G401 (cell line): ENCODE results near the gene RASGEF1C. TPM values are rescaled to one million over a fixed set of nuclear protein-coding genes. Genes with fewer than 3 reads are reported as not detected.

ENCODE experiments used
- DNase-seq: peaks from one replicate; pipeline ENCODE4 v3.0.0-alpha.2; 2015; ENCODE audit warnings: low spot score
- in situ Hi-C: cut with HindIII; loops from 2 replicates; pipeline ENCODE4 v1.10.0; 2016; ENCODE audit warnings: low sequenced_read_pairs, mixed read lengths
- total RNA-seq: library from RNA; depleted of rRNA; stranded (reverse); fragments of >200 nt; shearing (Covaris generic); gene quantifications from 2 replicates; pipeline ENCODE4 v1.2.3, GENCODE V29; 2014

RASGEF1C gene
- total RNA-seq, 1 experiment from 2014 or later, result not detected

DNA sequence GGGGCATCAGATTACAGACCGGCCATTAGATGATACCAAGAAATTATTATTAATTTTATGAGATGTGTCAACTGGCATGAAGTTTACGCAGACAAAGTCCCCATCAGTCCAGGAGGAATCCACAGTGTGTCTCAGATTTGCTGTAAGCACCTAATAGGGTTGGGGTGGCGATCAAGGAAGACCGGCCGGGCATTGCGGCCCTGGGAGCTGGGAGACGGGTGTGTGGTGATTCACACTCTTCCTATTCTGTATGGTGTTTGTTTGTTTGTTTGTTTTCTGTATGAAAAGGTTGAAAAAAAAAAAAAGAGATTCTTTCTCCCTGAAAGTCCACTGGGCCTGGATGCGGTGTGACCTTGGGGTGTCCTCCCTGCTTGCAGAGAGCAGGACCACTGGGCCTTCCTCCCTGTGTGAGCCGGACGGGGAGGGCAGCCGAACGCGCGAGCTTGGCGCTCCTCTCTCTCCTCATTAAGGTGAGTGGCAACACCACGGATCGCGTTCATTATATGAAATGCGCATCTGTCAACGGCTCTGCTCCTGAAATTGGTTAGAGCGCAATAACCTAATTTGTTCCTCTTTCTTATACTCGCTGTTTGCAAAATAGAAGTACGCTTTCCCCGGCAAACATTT, 15.1 kb downstream of the RASGEF1C start:
- no peak for DNase-seq

DNA sequence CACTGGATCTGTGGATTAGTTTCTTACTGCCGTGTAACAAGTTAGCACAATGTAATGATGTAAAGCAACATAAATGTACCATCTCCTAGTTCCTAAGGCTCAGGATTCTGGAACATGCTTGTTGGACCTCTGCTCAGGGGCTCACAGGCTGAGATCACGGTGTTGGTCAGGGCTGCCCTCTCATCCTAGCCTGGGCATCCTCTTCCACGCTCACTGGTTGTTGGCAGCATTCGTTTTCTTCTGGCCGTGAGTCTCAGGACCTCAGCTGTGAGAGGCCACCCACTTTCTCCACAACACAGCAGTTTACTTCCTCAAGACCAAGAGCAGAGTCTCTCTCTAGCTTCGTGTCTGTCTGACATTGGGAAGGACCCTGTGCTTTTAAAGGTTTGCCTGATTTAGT, 17.3 kb downstream of the RASGEF1C start:
- in situ Hi-C loops, result no loop called here
- no peak for DNase-seq

More for the DNA sequence above, 15.1 kb downstream of the RASGEF1C start:
- in situ Hi-C loops, result no loop called here

DNA sequence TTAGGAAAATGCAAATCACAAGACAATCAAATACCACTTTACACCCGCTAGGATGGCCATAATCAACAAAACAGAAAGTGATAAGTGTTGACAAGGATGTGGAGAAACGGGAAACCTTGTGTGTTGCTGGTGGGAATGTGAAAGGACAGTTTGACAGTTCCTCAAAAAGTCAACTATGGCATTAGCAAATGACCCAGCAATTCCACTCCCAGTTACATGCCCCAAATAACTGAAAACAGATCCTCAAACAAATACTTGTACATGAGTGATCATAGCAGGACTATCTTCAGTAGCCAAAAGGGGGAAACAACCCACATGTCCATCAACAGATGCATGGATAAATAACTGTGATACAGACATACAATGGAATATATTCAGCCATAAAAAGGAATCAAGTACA, 21.2 kb downstream of the RASGEF1C start:
- in situ Hi-C loops, result no loop called here
- DNase-seq, result no peak

DNA sequence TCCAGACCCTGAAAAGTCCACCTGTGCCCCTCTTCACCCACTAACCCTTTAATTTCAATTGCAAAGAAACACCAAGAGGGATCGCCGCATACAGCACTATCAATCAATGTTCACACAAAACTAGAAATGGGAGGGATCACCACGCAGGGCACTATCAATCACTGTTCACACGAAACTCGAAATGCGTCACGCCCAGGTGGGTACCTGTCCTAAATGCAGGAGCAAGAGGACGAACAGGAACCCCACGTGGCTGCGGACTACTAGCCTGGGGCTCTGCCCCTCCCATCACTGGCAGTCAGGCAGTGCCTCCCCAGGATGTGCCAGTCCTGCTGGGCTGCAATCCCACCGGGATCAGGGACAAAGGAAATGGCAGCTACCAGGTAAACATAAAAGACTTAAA, 28.2 kb downstream of the RASGEF1C start:
- in situ Hi-C loops, result no loop called here
- no peak for DNase-seq

DNA sequence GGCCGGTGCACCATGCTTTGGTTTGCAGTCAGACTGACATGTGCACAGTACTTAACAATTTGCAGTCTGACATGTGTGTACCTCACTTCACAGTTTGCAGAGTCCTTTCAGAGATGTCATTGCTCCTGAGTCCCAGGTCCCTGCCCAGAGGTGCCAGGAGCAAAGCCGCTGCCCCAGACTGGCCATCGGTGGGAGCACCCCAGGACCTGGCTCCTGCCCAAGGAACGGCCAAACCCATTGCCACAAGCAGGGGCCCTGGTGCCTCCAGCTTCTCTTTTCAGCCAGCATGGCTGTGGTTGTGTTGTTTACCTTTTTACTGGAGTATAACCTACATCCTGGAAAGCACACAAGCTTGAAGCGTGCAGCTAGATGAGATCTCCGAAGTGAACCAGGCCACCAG, 28.6 kb downstream of the RASGEF1C start:
- in situ Hi-C loops, result no loop called here
- DNase-seq, result peak; percentile 42

DNA sequence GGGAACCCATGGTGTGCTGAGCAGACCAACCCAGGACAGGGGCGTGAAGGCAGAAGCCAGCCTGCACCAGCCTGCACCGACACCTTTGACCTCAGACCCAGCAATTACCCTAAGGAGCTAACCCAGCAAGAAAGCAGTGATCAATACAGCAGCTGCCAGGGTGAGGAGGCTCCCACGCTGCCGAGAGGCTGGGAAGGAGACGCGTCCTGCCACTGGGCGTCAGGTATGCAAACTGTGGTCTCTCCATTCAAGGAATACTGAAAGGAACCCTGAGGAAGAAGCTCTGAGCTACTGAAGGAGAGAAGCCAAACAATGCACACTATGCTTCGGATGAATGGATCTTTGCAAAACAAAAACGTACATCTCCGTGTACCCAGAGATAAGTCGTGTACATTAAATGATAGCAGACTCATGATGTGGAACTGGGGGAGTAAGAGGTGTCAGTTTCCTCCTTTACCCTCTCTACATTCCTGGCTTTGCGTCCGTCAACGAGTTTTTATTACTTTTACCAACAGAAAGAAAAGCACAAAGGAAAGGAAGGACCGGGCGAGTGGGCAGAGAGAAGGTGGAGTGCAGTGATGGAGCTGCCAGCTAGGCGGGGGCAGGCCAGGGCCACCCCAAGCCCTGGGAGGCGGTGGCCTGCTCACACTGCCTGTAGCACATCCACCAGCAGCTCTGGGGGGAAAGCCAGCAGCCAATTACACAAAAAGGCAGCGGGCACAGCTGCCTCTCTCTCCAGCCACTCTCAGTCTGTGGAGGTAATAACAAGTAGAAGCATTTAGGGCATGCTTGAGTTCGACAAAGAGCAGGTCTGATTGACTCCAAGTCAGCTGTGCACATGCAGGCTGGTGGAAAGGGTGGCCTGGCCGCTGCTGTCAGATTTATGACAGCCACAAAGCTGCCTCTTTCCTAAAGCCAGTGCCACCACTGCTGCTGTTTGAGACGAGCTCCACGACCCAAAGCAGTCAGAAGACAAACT, 29.3 kb downstream of the RASGEF1C start:
- peak; percentile 59 for DNase-seq
- in situ Hi-C loops, result no loop called here

DNA sequence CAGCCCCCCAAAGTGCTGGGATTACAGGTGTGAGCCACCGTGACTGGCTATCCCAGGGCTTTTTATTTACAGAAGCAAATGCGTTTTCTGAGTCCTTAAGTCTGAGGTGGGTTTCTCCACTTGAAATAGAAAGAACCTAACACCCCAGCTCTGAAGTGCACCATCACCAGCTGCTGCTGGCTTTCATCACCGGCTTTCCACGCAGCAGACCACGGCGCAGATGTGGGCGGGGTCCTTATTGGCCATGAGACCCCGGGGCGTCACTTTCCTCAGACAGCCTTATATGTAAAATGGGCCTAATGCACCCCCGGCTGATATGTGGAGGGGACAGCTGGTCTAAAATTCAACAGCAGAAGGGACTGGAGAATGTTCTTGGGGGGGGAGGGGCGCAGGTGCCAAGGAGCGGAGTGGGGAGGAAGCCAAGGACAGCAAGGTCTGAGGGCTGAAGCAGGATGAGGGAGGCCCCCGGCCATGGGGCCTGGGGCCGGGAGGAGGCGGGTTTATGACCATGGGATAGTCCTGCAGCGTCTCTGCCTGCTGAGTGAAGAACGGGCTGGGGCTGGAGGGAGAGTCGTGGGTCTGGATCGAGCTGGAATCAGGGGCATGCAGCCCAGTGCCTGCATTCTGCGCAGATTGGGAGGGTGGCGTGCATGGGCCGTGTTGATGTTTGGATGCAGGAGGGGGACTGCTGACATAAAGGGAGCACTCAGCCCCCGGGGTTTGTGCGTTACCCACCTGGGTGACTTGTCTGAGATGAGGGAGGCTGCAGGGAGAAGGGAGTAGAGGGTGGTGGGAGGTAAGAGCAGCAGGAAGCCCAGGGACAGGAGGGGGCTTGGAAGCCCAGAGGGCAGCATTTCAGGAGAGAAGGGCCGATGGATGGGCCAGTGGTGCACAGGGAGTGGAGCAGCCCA, 30.2 kb downstream of the RASGEF1C start:
- in situ Hi-C loops, result no loop called here
- peak; percentile 87 for DNase-seq

DNA sequence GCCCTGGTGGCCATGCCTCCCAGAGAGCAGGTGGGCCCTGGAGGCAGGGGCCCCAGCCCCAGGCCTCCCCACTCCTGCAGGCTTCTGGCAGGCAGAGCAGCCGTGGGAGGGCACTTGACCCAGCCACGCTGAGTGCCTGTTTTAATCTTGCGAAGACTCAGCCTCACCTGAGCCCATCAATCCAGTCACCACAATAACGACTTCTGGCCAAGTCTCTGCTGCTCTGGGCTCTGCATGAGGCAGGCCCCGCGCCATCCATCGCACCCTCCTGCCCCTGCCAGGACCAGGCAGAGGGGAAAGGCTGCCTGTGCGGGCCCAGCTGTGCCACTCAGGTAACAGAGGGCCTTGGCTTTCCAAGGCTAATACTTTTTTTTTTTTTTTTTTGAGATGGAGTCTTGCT, 32.8 kb downstream of the RASGEF1C start:
- DNase-seq, result no peak
- in situ Hi-C loops, result no loop called here

DNA sequence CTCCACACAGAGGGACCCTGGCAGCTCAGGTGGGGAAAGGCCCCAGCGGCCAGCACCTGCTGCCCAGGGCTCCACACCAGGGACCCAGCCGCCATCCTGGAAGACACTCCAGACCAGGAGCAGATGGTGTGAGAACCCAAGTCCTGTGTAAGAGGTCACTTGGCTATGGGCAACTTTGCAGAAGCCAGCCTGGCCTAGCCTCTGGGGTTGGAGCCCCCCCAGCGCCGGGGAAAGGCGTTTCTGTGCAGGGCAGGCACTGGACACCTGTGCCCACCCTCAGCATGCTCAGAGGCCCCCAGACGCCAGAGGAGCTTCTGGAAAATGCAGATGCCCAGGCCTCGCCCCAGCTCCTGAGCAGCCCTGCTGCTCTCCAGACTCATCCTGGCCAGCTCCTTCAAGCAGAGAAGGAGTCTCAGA, 34.0 kb downstream of the RASGEF1C start:
- no peak for DNase-seq
- in situ Hi-C loops, result no loop called here

DNA sequence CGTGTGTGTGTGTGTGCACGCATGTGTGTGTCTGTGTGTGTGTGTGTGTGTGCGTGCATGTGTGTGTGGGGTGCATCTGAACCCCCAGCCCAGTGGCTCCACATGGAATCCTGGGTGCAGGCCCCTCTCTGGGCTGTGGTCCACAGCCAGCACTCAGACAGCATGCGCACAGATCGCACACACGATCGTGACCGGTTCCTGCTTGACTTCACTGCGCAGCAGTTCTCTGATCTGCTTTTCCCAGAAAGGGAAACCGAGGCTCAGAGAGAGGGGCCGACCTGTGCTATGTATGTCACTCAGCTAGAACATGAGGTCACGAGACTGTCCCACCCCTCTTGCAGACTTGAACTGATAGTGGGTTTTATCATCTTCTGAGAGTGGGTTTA, 34.4 kb downstream of the RASGEF1C start:
- in situ Hi-C loops, result no loop called here
- no peak for DNase-seq

DNA sequence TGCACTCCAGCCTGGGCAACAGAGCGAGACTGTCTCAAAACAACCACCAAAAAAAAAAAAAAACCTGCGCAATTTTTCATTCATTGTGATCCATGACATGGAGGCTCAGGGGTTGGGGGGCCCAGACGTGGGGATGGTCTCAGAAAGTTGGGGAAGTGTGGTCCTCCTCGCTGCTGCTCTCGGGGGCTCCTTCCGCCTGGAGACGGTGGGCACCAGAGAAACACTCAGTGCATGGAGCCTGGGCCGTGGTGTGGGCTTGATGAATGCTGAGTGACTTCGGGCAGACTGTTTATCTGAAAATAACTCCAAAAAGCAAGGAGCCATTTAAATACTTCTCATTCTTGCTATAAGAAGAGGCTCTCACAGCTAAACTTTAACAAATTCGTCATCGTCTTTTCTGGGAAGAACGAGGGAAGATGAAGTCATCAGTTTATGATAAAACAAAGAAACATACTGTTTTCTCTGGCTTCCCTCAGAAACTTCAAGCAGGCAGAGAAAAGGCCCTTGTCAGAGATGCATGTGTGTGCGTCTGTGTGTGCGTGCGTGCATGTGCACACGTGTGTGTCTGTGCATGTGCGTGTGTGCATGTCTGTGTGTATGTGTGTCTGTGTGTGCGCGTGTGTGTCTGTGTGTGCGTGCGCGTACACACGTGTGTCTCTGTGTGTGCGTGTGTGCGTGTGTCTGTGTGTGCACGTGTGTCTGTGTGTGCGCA, 35.0 kb downstream of the RASGEF1C start:
- DNase-seq, result no peak
- in situ Hi-C loops, result no loop called here

DNA sequence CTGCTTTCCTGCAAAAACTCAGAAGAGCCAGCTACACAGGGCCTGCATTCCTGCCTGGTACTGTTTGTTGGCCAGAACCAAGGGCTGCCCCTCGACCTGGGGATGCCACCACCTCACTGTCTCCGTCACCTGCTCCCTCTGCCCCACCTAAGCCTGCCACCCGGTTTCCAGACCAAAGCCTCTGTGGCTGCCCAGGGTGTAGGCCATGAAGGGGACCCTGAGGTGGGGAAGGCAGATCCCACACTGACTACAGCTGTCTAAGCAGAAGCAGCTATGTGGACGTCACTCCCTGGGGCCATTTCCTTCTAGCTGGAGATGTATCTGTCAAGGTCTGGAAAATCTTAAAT, 35.8 kb downstream of the RASGEF1C start:
- in situ Hi-C loops, result no loop called here
- no peak for DNase-seq

DNA sequence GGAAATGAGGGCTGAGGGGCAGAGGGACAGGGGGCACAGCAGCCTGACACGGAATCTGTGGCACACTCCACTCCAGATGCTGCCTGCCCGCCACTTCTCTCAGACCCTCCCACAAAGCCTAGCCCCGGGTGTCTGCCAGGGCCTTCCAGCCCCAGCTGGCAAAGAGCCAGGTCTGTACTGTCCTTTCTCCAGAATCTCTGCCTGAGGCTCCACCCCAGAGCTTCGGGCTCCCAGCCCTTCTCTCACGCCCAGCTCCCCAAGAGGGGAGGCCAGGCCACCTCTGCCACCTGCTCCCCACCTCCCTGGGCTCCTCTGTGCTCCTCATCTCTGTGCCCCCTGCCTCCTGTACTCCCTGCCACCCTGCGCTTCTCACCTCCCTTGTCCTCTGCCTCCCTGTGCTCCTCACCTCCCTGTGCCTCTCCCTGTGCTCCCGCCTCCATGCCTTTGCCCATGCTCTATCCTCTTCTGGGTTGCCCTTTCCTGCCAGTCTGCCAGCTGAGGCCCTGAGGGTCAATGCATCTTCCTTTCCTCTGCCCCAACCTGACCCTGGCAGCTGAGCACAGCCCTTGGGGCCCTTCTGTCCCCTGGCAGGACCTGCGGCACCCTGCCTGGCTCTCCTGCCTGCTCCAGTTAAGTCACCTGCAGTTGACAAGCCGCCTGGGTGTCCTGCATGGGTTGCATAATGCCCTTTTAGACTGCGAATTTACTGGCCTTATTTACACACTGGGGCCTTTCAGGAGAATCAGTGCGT, 36.4 kb downstream of the RASGEF1C start:
- in situ Hi-C loops, result no loop called here
- DNase-seq, result peak; percentile 77

DNA sequence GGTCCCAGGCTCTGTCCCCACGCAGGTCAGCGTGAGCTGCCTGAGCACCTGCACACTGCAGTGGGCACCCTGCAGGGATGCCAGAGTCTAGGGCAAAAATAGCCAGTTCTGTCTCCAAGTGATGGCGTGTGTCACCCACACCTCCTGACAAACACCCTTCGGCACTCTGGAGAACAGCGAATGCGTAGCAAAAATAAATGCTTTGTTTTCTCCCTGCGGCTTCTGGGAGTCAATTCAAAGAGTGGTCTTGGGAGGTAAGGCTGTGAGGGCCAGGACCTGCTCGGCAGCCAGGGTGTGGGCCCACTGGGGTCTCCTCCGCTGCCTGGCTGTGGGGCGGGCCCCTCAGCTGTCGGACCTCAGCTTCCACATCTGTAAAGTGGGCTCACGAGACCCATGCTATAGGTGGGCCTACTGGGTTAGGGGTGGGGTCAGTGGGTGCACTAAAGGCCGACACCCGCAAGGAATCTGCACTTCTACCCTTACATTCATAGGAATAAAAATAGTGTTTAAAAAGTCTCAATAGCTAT, 37.4 kb downstream of the RASGEF1C start:
- peak; percentile 46 for DNase-seq
- in situ Hi-C loops, result no loop called here

DNA sequence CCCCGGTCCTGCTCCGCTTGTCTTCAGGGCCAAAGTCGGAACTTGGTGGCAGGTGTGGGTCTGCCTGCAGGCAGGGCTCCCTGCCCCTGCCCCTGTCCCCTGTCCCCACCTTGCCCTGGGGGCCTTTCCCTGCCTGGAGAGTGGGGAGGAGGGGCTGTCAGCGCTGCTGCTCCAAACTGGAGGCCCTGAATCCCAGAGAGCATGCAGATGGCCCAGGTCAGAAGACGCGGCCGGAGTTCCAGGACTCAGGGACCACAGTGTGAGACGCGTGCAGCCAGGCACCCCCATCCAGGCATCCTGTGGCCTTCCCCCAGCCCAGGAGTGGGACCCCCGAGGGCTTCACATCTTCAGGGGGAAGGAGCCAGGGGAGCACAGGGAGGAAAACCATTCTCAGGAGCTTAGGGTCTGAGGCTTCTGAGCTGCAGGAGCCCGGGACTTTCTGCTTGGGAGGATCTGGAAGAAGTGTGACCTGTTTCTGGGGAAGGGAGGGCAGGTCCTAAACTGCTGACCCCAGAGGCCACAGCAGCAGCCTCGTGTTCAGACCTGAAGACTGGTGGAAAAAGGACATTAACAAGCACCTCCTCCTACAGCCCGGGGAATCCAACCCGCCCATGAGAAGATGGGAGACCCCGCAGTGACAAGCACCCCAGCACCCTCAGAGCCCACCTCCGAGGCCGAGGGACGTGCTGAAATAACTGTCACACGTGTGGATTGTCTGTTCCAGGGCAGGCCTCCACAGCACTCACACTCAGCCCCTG, 38.0 kb downstream of the RASGEF1C start:
- in situ Hi-C loops, result no loop called here
- DNase-seq, result no peak

DNA sequence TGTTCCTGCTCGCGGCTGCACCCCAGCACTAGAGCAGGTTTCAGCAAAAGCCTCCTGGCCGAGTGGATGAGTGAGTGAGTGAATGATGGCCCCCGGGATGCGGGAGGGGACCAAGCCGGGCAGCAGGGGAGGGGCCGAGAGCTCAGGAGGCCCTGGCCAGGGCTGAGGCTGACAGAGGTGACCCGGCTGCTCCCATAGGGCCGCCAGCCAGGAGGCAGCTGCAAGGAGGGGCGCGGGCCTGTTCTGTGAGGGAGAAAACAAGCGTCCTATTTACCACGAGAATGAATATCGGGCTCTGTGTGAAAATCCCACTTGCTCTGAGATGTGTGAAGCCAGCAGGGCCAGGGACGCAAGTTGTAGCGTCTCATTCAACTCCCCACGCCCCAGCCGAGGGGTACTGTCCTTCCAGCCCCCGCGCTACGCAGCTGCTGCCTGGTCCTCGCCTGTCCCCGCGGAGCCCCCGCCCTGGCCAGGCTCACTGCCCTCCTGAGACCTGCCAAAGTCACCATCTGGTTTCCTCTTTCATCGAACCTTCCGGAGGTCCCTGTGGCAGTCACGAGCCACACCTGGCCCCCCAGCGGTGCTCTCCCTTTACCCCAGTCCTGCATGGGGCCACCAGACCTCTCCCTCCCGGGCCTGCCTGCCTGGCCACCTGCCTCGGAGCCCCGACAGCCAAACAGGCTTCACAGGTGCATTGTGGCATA, 38.8 kb downstream of the RASGEF1C start:
- in situ Hi-C loops, result no loop called here
- peak; percentile 54 for DNase-seq
